Astrocyte (in vitro differentiated cells and primary cell): Measurements from ENCODE around the gene RASSF5.

Source experiments
- CTCF ChIP-seq: IDR thresholded peaks from 2 replicates; pipeline ENCODE4 v1.5.1; 2011; ENCODE audit warnings: low read depth, mild to moderate bottlenecking, inconsistent platforms, low read length, moderate library complexity; ENCODE audit not compliant: insufficient read depth
- EZH2 ChIP-seq: IDR thresholded peaks from 2 replicates; pipeline ENCODE4 v1.6.1; 2012; ENCODE audit warnings: mild to moderate bottlenecking, low read length, inconsistent platforms; ENCODE audit not compliant: insufficient read depth

- TF ChIP-seq CTCF: no peak
- no peak for TF ChIP-seq EZH2
Observed at GRCh38 chr1:206582971-206583706, 75.8 kb downstream of the RASSF5 start.
